Measurements from ENCODE around the gene GPR137C. TPM values are rescaled to one million over a fixed set of nuclear protein-coding genes. Genes with fewer than 3 reads are reported as not detected.

GPR137C gene
- total RNA-seq, 1 donor from 2014 or later = 0.97 TPM

GRCh38 chr14:52522581-52523345 is 29.9 kb upstream of the GPR137C start:
- no peak for DNase-seq
- Histone ChIP-seq H3K4me1 (no peaks in the 10 kb centered on the region), H3K27me3 (ENCODE audit: low read depth) (no peaks in the 10 kb centered on the region), H3K4me3 (no peak overlapping the region), H3K9me3 (no peaks in the 10 kb centered on the region), H3K27ac (no peak overlapping the region), H3K36me3 (no peaks in the 10 kb centered on the region)
- TF ChIP-seq CTCF (IDR thresholded peaks at IDR 0.05) = no peak
- ATAC-seq = no peak
- intact Hi-C loops (cut with DNase I) = no loop called here

- Histone ChIP-seq H3K4me1 (no peaks in the 10 kb centered on the region), H3K9me3 (no peaks in the 10 kb centered on the region), H3K27me3 (ENCODE audit: low read depth) (no peaks in the 10 kb centered on the region), H3K27ac (no peak overlapping the region), H3K36me3 (no peaks in the 10 kb centered on the region), H3K4me3 (no peak overlapping the region)
- ATAC-seq = no peak
- no peak for DNase-seq
- no peak for TF ChIP-seq CTCF (IDR thresholded peaks at IDR 0.05)
- intact Hi-C loops (cut with DNase I) = no loop called here
Observed at GRCh38 chr14:52527052-52527451, 25.6 kb upstream of the GPR137C start.

- H3K27me3 ChIP-seq (ENCODE audit: low read depth) = no peaks in the 10 kb centered on the region
- ATAC-seq (no peak), DNase-seq (no peak)
- no peak overlapping the region for H3K27ac ChIP-seq
- no peaks in the 10 kb centered on the region for H3K4me1 ChIP-seq
- H3K36me3 ChIP-seq = peaks cover 25% of the 10 kb centered on the region
- no peaks in the 10 kb centered on the region for H3K9me3 ChIP-seq
- no peak overlapping the region for H3K4me3 ChIP-seq
- intact Hi-C loops (cut with DNase I) = no loop called here
- no peak for TF ChIP-seq CTCF (IDR thresholded peaks at IDR 0.05)
Observed at GRCh38 chr14:52531481-52531880, 21.2 kb upstream of the GPR137C start.

- TF ChIP-seq CTCF (IDR thresholded peaks at IDR 0.05) = no peak
- intact Hi-C loops (cut with DNase I) = no loop called here
- no peaks in the 10 kb centered on the region for H3K4me1 ChIP-seq
- peaks cover 34% of the 10 kb centered on the region for H3K36me3 ChIP-seq
- no peaks in the 10 kb centered on the region for H3K9me3 ChIP-seq
- DNase-seq = no peak
- ATAC-seq = no peak
- H3K27ac ChIP-seq = no peak overlapping the region
- no peak overlapping the region for H3K4me3 ChIP-seq
- H3K27me3 ChIP-seq (ENCODE audit: low read depth) = no peaks in the 10 kb centered on the region
Observed at GRCh38 chr14:52536269-52536668, 16.4 kb upstream of the GPR137C start.

GRCh38 chr14:52538623-52539022 is 14.0 kb upstream of the GPR137C start:
- intact Hi-C loops (cut with DNase I) = no loop called here
- Histone ChIP-seq H3K36me3 (peaks cover 34% of the 10 kb centered on the region), H3K27ac (no peak overlapping the region), H3K27me3 (ENCODE audit: low read depth) (no peaks in the 10 kb centered on the region), H3K9me3 (no peaks in the 10 kb centered on the region), H3K4me1 (no peaks in the 10 kb centered on the region), H3K4me3 (no peak overlapping the region)
- no peak for TF ChIP-seq CTCF (IDR thresholded peaks at IDR 0.05)
- ATAC-seq (no peak), DNase-seq (no peak)
